Measurements from ENCODE around the gene SORCS3.

Gene SORCS3

DNA sequence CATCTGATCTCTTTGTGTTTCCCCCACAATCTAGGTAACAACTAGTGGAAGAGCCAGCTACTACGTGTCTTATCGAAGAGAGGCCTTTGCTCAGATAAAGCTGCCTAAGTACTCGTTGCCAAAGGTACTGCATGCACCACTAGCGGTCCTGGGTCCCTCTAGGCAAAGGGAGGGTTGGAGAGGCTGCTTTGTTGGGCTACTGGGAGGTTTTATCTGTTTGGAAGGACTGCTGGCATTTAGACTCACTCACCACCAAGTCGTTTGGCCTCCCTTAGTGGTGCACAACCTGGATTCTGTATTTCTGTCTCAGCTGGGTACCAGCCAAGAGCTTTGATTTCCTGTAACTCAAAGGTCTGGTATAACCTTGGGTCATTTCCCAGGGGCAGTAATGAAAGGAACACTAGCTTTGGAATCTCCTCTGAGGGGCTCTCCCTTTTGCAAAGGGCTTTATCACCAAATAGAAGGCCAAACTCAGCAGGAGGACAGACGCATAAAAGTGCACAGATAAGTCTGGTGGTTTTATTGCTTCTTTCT lies 498.3 kb downstream of the SORCS3 start:
- no peak for DNase-seq

DNA sequence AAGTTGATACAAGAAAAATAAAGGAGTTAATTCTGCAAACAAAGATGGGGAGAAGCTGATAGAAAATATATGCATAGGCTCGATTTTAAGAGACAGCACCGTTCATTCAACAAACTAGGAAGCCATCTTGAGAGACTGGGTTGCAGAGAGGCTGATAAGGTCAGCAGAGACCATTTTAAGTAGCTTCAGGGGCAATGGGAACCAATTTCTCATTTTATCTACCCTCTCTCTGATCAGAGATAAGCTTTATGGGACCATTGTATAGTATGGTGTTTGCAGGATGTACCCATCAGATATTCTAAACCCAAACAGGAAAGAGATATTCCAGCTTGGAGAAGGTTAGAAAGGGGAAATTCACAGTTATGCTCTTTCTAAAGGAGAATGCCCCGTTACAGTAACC lies 499.5 kb downstream of the SORCS3 start:
- DNase-seq = no peak

DNA sequence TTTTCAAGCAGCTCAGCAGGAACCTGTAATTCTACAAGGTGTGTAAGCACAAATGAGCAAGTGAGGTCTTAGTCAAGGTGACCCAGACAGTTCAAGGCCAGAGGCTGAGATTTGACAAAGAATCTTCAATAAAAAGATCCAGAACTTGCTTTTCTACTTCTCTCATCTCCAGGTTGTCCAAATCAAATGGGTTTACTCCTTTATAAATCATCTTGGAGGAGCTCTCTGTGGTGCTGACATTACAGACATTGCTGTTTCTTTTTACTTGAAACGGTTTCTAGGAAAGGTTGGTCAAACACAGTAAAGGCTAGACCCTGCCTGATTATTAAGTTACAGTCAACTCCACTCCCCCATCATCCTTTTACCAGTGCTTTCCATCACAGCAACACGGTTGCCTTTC lies 504.6 kb downstream of the SORCS3 start:
- DNase-seq = no peak

DNA sequence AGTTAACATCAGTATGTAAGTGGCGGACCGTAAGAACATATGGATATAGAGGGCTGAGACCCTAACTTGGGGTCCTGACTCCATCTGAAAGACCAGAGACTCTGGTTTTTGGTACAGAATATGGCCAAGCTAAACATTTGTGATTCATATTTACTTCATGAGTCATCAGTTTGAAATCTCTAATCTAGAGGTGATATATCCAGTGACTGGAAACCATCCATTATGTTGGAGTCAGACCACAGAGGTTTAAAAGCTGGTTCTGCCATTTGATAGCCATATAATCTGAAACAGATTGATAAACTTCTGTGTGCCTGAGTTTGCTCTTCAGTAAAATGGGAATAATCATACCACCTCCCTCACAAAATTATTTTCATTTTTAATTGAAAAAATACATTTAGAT lies 505.3 kb downstream of the SORCS3 start:
- no peak for DNase-seq

DNA sequence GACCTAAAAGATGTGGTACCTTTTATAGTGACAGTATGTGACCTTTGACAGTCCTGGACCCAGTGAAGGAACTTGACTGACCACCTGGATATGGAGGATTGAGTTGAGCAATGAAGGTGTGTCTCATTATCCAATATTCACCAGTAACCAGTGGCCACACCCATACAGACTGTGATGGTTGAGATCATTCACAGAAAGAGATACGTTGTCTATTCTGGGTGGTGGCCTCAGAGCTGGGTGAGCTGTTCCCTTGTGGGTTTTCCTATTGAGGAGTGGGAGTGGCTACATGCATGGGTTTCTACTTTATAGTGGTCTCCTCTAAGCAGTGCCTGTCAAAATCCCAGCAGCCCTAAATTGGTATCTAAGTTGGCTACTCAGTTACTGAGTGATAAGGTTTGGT lies 507.4 kb downstream of the SORCS3 start:
- no peak for DNase-seq

DNA sequence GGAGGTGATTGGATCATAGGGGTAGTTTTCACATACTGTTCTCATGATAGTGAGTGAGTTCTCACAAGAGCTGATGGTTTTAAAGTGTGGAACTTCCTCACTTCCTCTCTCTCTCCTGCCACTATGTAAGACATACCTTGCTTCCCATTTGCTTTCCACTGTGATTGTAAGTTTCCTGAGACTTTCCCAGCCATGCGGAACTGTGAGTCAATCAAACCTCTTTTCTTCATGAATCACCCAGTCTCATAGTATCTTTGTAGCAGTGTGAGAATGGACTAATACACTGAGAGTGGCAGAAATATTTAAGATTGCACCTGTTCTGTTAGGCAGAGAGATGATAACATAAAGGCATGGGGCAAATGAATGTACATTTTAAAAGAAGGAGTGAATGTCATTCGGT lies 507.8 kb downstream of the SORCS3 start:
- DNase-seq = no peak

DNA sequence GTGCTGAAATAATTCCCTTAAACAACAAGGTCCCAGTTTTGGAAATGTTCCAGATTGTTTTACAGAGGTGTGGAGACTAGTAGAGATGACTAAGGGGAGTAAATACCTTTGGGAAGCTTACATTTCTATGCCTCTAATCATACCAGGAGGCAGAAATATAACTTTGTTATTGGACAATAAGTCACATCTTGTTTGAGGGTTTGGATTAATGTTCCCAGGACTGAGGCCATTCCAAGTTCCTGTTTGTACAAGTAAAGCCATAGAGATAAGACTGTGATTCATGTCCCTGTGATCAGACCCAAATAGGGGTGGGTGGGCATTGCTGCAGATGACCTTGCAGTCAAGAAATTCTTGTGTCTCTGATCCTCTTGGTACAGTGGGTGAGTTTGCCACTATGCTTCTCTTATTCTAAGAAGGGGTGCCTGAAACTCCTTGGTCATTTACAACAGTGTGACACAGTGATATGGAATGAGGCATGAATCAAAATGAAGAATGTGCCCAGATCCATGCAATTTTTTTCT lies 508.3 kb downstream of the SORCS3 start:
- DNase-seq = no peak

DNA sequence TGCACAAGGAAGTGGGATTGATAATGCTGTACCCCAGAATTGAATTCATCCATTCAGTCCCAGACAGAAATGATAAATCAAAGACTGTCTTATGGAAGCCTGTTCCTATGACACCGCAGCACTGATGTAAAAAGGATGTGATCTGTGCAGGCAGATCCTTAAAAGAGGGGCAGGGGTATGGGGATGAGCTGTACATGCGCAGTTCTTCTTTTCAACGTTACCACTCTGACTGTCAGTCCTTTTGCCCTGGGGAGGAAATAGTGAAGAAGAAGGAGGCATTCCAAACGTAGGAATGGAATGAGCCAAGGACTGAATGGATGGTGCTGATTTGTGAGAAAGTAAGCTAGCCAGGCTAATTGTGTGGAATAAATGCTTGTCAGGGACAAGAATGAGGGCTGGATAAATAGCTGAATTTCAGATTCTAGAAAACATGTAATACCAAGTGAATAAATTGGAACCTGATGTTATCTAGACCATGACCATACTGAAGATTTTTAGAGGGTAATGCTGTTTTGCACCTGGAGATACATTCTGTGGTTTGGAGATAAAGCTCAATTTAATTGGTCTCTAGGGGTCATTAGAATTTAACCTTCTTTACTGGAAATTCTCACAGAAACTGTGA lies 509.3 kb downstream of the SORCS3 start:
- DNase-seq = no peak

DNA sequence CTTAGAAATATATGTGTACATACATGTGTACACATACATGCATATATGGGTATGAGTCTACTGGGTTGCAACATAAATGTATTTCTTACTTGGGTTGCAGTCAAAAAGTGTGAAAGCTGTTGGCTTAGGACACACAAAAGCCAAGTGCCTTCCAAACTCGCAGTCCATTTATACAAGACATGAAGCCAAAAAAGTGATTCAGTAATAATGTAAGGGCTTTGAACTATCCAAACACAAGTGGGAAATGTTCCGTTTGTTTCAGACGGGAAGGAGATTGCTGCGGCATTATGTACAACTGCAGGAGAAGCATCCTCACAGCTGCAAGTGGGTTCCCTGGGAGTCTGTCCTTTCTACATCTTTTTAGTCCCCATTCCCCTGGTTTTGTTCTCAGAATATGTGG lies 513.6 kb downstream of the SORCS3 start:
- no peak for DNase-seq

DNA sequence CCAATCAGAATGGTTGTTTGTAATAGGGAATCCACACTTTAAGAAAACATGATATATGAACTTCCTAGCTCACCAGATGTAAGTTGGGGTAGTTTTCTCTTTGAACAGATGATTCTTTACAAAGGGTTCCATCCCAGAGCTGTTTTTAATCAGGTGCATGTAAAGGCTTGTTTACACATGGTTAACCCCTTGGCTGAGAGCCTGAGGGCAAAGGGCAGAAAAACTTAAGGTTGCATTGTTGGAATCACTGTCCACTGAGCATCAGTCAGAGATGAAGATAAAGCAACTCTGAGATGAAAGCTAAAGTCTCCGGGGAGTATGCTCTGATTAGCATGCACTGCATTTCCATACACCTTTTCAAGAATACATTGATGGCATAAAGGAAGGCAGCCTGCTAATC lies 518.2 kb downstream of the SORCS3 start:
- no peak for DNase-seq

DNA sequence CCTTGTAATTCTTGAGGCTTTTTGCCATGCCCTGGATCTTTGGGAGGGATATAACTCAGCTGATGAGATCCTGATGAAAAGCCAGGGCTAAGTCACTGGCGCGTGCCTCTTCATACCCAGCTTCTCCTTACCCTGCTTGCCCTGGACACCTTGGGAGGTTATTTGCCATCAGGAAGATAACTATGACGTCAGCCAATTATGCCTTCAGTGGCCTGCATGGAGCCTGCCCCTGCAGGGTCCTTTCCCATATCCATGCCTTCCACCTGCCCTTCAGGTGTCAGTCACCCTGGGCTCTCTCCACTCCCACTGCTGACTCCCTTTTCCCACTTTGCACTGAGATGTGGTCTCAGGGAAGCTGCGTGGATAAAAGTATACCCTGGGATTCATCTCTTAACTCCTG lies 520.1 kb downstream of the SORCS3 start:
- DNase-seq = no peak

DNA sequence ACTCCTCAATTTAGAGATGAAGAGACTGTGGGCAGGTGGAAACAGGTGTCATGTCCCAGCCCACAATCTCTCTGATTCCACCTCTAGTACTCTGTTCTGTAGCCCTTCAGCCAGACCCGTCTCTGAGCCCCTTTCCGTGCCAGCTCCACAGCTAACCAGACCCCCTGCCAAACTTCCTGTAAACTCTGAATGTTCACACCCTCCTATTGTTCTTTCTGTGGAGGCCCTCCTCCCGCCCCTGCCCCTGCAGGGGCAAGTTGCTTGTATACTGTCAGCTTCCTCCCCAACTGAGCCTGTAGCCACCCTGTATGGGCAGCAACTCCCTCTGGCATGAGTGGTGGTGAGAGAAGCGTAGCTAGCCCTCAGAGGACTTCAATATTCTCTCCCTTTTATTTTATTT lies 520.7 kb downstream of the SORCS3 start:
- DNase-seq = no peak

DNA sequence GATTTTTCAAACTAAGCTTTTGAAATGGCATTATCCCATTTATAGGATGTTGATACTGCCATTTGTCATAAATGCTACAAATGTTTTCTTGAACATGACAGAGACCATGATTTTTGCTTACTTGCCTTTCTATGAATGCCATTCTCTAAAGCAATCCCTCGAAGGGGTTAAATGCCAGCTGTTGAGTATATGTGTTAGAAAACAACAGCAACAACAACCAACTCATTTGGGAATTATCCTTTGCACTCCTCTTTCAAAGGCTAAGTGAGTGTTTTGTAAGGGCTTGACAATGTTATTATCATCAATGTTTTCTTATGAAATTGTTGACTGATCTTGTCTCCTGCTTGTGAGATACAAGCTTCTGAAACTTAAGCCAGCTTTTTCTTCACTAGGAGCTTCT lies 529.4 kb downstream of the SORCS3 start:
- DNase-seq = no peak

DNA sequence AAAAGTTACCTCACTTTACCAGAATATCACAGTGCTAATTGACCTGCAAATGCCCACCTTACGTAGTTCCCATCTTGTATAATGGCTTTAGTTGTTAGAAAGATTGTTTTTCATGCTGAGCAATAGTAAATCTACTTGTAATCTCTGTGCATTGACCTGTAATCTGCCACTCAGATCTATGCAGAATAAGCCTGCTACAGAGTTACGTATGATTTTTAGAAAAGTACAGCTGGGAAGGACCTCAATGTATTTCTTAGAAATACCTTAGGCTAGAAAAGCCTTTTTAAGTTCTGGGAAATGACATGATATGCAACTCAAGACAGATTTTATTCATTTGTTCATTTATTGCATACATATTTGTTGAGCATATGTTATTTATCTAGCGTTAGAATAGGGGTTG lies 530.9 kb downstream of the SORCS3 start:
- no peak for DNase-seq

DNA sequence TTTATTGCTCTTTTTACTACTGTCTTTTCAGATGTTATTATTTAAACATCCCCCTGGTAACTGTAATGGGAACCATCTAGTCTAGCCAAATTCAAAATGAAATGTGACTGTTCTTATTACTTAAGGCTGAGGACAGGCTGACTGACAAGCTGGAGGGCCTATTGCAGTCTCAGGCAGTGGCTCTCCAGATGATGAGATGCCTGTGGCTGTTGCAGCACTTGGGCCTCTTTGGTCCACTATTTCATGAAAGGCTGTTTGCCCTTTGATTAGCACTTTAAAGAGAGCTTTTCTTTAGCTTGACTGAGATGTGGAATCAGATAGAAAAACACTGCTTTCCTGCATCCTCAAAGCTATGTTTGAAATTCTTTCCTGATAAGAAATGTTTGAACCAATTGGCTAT lies 540.5 kb downstream of the SORCS3 start:
- no peak for DNase-seq

DNA sequence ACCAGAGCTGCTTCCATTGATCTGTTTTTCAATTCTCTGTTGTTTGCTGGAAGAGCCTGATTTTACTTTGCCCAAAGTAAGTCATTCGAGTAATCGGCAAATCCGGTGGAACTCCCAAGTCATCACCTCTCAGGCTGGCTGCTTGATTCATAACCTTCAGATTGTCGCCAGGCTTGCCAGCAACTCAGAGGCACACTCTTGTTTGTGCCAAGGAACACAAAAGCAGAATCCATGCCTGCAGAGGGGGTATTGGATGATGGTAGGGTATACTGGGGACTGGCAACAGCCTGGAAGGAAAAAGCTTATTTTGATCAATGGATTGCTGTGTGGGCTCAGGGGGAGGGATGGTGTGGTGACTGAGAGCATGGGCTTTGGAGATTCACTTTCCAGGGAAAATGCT lies 542.4 kb downstream of the SORCS3 start:
- no peak for DNase-seq

DNA sequence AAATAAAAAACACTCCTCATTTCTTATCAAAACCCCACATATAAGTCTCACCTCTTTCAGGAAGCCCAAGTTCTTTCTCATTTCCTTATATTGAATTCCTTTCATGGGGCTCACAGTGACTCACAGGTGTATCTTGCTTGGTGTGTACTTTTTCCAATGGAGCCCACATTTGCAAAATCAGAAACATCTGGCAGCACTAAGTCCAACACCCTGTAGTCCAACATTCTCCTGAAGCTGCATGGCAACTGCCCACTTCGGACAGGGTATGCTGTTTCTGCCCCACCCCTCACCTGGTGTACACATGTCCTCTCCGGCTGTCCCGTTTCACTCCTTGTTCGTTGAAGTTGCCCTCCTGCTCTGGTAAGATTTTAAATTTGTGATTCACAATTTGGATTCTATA lies 544.1 kb downstream of the SORCS3 start:
- DNase-seq = no peak

DNA sequence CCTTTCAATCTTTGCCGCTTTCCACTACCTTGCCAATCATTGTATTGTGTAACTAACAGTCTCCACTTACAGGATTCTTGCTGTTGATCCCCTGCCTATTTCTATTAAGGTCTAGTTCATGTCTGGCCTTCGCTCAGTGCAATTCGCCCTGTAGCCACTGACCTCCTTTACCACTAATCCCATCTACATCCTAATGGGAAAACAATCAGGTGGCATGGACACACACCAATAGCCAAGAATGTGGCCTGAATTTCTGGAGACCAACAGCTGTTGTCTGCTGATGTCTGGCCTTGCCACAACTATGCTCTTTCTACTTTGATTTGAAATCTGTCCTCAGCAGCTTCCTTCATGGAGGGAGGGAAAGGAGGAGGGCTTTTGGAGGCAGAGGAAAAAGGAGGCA lies 546.2 kb downstream of the SORCS3 start:
- no peak for DNase-seq

DNA sequence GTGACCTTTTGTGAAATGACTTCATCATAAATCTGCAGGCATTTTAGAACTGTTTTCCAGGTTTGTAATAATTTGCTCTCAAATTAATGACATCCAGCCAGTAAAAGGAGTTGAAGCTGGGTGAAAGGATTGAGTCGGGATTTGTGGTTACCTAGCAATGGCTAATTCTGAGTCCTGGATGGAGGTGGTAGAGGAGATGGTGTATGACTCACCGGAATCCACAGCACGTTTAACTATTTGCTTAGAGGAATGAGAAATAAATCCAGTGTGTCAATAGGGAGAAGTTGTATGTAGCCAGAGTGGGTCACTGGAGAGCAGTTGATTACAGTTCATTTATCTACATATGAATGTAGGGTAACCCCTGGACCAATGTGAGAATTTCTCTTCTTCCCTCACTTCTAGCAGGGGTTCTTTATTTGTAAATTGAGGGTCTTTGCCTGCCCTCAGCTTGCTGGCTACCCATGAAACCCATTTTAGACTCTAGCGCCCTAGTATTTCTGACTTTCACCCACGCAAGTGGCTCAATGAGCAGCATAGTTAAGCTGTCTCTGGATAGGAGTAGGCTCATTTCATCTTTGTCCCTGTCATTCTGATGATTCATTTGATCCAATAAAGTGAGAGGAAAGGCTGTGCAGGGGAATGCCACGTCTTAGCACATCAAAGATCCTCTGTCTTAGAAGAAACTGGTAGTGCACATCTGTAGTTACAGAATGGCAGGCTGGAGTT lies 547.8 kb downstream of the SORCS3 start:
- no peak for DNase-seq

DNA sequence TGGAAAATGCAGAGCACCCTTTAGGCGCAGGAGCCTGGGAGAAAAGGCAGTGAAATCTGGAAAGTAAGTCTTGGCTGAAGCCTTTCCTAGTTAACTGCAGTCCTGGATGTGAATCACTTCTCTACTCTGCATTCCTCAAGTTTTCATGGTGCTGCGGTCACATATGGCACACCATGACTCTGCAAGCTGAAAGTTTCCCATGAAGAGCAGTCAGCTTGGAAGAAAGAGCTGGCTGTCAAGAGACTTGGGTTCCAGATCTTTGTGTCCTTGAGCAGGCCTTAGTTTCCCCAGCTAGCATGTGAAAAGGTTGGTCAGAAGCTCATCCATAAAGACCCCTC lies 548.3 kb downstream of the SORCS3 start:
- no peak for DNase-seq

DNA sequence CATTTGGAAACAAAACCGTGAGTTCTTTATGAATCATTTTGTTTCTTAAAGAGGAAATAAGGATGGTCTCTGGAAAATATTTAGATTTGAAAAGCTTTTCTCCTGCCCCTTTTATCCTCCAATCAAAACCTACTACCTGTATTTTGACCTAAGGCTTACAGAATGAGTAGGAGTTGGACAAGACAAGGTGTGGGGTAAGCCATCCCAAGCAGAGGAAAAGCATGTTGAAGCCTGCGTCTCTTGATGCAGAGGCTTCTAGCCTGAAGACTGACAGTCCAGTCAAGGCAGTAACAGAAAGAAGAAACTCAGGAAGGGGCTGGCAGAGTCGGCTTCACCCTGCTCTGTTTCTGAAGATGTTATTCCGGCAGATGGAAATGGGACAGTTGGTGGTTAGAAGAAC lies 551.1 kb downstream of the SORCS3 start:
- DNase-seq = no peak

DNA sequence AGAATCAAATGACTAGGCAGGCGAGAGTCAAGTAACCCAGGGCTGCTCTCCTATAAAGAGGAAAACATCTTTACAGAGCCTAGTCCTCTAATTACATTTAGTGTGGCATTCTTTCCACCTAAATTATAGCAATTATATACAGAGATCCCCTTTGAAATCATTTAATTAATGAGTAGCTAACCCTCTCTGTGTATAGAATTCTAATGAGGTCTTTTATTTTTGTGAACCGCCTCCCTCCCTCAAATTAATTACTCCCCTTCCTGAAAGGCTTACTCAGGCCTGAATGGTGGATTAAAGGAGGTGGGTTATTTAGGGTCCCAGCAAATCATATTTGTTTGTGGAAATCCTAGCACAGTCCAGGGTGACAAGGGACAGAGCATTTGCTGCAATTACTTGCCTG lies 551.8 kb downstream of the SORCS3 start:
- DNase-seq = no peak

DNA sequence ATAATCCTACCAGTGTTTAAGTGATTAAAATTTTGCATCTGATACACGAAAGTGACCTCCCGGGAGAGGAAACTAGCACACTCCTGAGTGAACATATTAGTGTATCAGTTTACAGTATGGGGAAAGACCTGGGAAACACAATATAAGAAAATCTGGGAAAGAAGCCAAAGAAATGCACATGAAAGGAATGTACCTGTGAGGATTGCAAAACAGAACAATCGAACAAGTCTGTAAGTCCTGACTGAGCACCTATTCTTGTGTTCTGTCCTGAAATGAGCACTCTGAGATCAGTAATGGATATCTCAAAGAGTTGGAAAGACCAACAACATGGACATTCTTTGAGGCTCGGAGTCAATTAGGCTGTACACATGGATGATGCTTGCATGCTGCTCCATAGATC lies 554.7 kb downstream of the SORCS3 start:
- DNase-seq = no peak

DNA sequence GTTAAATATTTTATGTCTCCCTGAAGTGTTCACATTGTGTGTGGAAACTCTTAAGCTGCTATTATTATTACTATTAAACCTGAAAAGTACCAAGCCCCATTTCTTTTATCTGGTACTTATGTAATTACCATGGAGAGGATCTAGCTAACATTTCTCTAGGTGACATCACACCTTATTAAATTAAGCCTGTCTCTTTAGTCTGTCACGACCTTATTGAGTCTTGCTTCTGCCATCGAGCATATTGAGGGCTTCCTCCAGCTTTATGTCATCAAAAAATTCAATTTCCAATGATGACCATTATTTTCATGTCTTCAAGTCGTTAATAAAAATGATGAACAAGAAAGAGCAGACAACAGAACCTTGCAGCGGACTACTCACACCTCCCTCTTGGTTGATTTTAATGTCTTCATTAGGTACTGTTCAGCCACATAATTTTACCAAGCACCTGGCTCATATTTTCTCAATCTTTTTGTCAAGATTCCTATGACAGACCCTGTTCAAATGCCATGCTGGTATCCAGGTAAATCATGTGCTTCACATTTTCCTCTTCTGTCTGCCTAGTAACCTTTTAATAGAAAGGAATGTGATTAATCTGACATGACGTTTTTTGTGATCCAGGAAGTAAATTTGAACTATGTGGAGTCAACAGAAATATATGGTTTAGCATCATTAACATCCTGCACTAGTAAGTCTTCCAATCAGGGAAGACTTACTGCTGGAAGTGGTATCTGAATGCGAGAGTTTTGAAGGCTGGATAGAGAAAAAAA lies 556.7 kb downstream of the SORCS3 start:
- DNase-seq = no peak
